LoVo (cell line): ENCODE measurements around the gene SNTG2.

ENCODE experiments used
- DNase-seq: peaks from one replicate; pipeline ENCODE4 v3.0.0-alpha.2; 2016; ENCODE audit warnings: low spot score

The SNTG2 gene

DNA sequence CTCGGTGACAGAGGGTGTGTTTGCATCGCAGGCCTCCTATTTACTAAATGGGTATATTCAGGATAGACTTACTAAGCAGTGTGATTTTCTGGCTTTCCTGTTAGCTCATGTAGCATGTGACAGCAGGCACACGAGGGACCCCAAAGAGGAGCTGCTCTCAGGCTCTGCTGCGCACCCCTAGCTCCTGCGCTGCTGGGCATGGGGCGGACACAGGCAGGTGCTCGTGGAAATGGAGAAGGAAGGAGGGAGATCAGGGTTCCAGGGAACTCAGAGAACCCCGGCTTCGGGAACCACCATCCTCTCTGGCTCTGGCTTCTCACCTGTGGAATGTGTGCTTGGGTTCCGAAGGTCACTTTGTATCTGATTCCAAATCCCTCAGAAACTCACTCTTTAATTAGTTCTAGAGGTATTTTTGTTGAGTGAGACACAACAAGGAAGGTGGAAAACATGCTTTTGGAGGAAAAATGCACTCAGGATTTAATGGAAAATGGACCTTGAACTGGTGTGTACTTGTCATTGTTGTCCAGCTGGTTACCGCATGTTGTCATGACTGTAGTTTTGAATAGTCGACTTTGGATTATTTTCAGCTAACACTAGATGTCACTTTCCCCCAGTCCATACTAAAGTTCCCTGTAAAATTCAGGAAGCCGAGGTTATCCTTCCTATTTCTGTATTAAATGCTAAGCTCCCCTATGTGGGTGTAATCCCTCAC lies 3.5 kb downstream of the SNTG2 start:
- no peak for DNase-seq

DNA sequence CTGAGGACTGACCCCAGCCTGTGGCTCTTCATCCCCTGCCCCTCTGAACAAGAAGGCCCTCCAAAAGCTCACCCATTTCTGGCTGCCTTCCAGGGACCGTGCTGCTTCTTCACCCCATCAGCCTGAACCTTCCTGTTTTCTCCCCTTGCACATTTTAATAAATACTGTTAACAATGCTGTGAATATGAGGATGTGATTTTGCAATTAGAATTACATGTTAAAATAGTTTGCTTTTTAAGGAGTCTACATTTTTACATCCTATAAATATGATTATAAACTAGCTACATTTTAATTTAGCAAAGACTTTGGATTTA lies 4.0 kb downstream of the SNTG2 start:
- no peak for DNase-seq

GRCh38 chr2:955829-956731 lies 5.4 kb downstream of the SNTG2 start:
- DNase-seq, result no peak

DNA sequence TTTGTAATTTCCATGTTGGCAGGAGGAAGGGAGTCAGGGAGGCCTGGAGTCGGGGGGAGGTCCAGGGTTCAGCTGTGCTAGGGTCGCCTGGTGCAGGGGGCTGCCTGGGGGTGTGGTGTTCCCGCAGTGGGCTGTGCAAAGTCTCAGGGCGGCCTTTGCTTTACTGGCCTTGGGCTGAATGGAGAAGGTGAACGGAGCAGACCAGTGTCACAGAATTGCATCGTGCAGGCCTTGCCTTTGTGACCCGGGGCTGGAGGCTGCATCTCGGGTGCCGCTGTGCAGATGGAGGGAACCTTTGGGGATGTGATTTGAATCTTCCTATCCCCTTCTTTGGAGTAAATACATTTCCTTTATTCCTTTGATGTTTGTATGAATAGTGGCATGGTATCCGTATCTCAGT lies 8.8 kb downstream of the SNTG2 start:
- no peak for DNase-seq

- DNase-seq, result no peak
These were observed 9.6 kb downstream of the SNTG2 start for GRCh38 chr2:960061-960736.

GRCh38 chr2:961786-962185 lies 11.1 kb downstream of the SNTG2 start:
- no peak for DNase-seq

DNA sequence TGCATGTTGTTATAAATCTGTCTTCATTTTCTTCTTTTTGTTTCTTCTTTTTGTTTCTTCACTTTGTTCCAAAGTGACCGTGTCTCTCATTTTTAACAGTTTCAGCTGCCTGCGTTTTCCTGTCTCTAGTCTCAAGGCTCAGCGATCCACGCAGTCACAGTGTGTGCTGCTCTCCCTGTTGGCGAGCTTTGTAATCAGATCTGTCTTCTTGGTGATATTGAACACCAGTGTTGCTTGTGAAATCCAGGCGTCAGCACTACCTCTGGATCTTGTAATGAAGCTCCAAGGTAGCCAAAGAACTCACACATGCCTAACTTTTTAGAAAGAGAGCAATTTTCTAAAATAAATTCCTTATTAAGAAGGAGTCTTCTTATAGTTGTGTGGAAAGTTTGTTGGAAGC lies 13.2 kb downstream of the SNTG2 start:
- no peak for DNase-seq

DNA sequence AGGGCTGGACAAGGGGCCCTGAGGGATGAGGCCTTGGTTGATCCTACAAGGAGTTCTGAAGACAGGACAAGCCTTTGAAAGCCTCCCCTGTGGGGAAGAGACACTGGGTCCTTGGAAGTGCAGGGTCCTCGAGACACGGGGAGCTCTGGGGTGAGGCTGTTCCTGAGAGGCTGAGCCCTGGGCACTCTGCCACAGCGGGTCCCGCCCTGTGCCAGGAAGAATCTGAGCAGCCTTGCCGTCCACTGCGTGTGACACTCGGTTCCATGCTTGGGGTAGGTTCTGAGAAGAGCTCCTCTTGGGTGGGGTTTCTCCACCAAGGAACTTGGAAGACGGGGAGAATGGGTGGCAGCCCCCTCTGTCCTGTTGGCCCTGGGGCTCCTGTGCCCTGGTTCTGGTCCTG lies 13.9 kb downstream of the SNTG2 start:
- DNase-seq, result no peak

DNA sequence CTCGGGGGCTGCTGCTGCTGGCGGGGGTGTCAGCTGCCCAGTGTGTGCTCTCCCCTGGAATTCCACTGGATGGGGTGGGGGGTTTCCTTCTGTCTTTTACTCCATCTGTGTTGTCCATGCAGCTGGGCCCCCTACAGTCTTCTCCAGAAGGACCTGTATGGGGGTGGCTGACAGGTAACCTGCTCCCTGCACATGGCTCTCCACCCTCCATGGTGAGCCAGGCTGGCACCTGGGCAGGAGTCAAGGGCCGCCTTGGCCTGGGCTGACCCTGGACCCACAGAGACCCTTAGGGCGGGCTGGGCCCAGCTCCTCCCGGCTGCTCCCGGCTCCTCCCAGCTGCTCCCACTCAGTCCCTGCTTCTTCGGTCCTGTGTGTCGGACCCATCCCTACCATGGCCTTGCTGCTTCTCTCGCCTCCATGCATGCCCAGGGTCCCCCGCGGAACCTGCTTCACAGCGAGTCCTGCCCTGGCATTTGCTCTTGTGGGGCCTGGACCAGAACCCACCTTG lies 15.0 kb downstream of the SNTG2 start:
- no peak for DNase-seq

GRCh38 chr2:973129-973528 lies 22.5 kb downstream of the SNTG2 start:
- no peak for DNase-seq

DNA sequence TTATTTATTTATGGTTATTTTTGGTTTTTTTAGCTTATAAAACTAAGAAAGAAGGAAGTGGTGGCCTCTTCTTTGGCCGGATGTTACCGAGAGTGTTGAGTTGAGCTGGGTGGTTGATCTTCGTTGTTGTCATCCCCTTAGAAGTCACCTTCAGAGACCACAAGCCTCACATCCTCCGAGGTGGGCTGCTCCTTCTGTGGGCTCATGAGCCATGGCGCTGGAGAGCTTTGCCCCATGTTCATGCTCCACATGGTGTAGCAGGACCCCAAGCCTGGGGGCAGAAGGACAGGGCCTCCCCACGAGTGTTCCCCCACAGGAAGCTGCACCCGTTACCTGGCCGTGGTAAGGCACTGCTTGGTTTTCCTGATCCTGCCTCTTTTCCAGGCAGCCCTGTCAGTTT lies 23.4 kb downstream of the SNTG2 start:
- DNase-seq, result no peak

GRCh38 chr2:974502-974901 lies 23.9 kb downstream of the SNTG2 start:
- DNase-seq, result no peak

DNA sequence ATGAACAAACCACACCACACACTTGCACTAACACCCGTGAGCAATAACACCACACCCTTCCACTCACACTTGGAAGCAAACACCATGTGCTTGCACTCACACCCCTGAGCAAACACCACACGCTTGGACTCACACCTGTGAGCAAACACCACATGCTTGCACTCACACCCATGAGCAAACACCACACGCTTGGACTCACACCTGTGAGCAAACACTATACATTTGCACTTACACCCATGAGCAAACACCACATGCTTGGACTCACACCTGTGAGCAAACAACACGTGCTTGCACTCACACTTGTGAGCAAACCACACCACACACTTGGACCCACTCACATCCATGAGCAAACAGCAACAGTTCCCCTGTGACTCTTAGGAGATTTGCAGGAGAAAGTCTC lies 24.4 kb downstream of the SNTG2 start:
- no peak for DNase-seq

DNA sequence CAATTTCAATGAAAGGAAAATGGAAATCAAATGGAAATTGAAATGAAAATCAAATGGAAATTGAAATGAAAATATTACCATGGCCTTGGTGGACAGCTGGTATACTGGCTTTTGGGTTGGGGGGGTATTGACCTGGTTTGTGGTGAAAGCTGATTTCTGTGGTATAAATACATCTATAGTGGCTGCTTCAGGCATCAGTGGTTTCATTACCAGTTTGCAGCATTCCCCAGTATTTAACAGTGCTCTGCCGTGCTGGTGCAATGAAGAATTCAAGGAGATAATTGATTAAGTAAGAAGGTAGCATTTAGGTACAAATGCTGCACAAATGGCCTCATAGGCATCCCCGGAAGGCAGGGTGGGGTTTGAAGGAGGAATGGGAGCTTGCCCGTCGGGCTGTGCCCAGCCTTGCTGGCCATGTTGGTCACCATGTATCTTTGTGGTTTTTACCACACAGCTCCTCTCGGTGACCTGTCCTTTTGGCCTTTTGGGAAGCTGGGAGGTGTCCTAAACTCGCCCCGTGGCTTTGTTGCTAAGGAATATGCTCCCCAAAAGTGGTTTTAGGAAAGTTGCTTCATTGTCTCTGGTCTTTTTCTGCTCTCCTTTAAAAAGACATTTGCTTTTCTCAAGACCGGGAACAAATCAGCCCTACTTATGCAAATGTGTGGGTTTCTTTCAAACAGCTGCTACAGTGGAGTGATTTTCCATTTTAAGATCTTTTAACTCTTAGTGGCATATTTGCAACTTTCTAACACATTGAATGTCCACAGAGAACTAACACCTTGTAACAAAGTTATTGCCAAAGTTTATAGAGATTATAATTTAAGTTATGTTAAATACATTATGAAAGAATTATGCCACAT lies 28.6 kb downstream of the SNTG2 start:
- no peak for DNase-seq

DNA sequence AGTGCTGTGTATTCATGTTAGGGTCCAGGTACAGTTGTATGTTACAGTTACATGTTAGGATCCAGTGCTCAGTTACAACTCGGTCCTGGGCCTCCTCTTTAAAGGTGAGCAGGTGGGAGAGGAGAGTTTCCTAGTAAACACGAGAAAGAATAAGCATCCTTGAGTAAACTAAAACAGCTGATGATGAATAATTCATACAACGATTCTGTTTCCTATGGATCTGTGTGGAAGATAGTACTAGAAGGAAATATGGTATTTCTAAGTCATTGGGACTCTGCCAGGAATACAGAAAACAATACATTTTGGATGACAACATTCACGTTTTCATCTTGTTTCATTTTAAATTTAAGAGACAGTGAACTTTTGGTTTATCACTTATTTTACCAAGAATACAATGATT lies 29.5 kb downstream of the SNTG2 start:
- DNase-seq, result no peak

DNA sequence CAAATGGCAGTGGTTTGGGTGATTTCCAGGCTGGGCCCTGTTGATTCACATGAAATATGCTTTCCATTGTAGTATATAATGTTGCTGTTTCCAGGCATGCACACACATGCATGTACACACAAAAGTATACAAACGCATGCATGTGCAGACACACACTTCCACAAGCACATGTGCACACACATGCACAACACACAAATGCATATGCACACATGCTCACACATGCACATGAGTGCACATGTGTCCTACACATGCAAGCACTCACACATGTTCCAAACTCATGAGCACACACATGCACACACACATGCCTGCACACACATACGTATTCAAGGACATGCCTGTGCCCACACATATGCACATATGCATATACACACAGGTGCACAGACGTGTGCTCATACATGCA lies 30.6 kb downstream of the SNTG2 start:
- no peak for DNase-seq

DNA sequence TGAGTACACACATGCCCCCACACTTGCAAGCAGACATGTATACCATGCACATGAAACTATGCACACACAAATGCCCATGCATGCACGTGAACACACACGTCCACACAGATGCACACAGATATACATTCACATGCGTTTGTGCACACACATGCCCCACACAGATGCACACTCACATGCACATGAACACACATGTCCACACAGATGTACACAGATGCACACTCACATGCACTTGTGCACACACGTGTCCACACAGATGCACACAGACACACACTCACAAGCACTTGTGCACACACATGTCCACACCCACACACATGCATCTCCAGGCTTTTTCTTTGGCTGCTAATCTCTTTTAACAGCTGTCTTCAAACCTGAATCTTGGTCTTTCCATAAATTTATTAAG lies 31.1 kb downstream of the SNTG2 start:
- no peak for DNase-seq

DNA sequence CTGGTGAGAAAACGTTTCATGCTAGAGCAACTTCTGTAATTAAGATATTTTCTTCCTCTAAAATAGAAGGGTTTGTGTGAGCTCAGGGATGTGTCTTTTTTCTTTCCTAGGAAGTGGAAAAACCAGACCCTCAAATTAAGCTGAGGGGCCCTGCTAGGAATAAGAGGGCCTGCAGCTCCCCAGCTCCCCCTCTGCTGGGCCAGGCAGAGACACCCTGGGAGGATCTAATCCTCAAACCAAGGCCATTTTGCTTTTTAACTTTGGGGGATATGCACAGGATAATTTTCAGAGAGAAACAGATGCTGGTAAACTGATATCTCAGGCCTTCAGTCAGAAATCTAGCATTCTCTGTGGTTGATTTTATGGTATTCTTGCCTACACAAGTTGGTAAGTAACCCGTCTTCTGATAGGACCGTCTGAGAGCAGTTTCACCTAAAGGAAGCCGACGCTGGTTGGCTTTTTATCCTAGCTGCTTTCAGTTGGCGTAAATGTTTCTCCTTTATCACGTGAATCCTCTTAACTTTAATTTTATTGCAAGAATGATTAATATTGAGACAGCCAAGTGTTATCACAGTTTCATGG lies 34.8 kb downstream of the SNTG2 start:
- DNase-seq, result no peak

- no peak for DNase-seq
These were observed 37.1 kb downstream of the SNTG2 start for GRCh38 chr2:987789-988188.

GRCh38 chr2:989781-990467 lies 39.3 kb downstream of the SNTG2 start:
- no peak for DNase-seq

- DNase-seq, result no peak
These were observed 40.3 kb downstream of the SNTG2 start for GRCh38 chr2:990970-991369.
